Activated T-cell treated with anti-CD3 and anti-CD28 coated beads for 4 hours (primary cell): Measurements from ENCODE around the gene SVOP.

Experiments used
- DNase-seq: peaks from one replicate; pipeline ENCODE4 v3.0.0-alpha.2; 2020

Gene SVOP

GRCh38 chr12:108972358-108972757 lies 48.5 kb downstream of the SVOP start:
- DNase-seq = no peak

DNA sequence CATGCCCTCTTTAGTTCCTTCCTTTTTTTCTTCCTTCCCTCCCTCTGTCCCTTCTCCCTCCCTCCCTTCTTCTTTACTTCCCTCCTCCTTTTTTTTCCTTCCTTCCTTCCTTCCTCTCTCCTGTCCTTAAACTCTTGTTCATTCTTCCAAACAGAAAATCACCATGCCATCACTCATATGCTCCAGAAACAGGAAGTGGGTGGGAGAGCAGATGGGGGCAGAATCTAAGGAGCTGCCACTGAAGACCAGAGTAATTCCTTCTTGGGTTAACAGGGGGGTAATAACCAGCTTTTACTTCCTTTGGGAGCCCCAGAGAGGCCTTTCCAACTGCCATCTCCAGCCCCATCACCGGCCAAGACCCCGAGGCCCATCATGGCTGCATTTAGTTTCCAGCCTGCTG lies 51.2 kb downstream of the SVOP start:
- no peak for DNase-seq

DNA sequence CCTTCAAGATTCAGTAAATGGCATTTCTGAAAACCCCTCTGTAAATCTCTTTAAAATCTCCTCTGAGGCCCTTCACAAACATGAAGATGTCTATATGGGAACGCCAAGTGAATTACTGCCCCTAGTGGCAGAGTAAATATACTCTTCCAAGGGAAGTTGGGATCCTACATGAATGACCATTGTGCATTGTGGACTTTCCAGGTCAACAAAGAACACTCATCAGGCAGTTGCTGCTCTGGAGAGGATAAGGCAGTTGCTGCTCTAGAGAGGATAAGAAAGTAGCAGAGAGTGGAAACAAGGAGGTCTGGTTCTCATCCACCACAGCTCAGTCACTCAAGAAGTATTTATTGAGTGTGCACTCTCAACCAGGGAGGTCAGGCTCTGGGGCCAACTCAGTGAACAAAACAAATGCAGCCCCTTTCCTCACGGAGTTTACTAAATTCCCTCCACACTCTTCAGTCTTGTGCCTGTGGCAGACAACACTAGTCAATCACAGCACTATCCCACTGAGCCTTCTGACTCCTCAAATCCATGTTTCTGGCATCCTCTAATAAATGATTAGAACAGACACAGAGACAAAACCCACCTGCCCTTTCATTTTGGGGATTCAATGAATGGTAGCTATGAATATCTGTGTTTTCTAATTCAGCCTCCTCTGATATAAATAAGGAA lies 52.9 kb downstream of the SVOP start:
- DNase-seq = no peak

DNA sequence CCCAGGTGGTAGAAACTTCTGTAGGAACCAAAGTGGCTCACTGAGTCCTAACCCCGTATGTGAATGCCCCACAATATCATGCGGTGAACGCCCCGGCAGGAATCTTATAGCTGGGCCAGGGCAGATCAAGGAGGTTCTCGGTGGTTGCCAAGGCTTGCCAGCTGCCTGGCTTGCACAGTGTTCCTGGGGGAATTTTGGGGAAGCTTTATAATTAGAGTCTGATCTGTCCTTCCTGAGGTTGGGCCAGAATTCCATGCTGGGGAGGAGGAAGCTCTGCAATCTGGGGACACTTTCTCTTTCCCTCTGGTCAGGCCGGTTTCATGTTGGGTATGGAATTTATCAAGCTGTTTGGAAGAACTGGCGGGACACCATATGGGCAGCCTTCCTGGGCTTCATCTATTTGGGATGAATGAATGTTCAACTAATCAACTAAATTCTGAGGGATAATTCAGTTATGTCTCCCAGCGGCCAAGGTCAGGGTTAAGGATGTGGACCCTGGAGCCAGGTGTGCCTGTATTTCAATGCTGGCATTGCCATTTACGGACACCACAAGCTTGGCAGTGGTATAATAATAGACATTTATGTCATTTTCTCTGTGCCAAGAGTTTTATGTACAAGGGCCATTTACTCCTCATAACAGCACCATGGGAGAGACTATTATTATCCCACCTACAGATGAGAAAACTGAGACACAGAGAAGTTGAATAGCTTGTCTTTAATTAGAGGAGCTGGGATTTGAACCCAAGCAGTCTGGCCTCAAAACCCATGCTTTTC lies 54.3 kb downstream of the SVOP start:
- DNase-seq = no peak

- no peak for DNase-seq
These were observed 55.0 kb downstream of the SVOP start for GRCh38 chr12:108965886-108966285.

- DNase-seq = no peak
These were observed 56.2 kb downstream of the SVOP start for GRCh38 chr12:108964371-108965352.

GRCh38 chr12:108962256-108962655 lies 58.6 kb downstream of the SVOP start:
- DNase-seq = no peak

GRCh38 chr12:108959748-108960655 lies 60.9 kb downstream of the SVOP start:
- DNase-seq = no peak

- DNase-seq = no peak
These were observed 65.5 kb downstream of the SVOP start for GRCh38 chr12:108955225-108955835.

DNA sequence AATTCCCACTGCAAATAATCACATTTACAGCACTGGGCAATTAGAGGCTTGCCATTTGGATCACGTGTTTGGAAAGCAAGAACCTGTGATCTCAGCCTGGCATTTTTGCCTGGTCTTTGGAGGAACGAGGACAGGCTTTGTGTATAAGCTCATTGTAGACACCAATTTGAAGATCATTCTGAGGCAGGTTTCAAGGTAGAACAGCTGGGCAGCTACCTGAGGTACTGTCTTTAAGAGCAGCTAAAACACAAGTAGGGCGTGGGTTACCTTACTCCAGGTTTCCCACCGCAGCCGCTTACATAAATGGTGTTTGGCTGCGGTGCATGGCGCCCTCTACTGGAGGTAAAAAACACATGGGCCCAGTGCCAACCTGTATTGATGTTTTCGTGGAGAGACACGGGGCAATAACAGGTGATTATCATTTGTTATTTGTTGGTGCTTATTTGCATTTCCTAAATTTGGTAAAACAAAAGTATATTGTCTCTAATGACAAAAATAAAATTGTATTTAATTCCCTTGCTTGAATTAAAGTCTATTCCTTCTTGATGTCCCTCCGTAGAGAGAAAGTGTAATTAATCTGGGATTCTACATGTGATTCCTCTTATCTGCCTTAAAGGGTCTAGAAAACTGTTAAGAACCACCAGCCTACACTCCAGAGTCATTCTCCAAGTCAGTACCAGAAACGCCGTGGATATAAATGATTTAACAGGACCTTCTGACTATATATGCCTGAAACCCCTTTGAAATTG lies 69.7 kb downstream of the SVOP start:
- peak; percentile 49 for DNase-seq

- DNase-seq = no peak
These were observed 70.9 kb downstream of the SVOP start for GRCh38 chr12:108949976-108950375.

DNA sequence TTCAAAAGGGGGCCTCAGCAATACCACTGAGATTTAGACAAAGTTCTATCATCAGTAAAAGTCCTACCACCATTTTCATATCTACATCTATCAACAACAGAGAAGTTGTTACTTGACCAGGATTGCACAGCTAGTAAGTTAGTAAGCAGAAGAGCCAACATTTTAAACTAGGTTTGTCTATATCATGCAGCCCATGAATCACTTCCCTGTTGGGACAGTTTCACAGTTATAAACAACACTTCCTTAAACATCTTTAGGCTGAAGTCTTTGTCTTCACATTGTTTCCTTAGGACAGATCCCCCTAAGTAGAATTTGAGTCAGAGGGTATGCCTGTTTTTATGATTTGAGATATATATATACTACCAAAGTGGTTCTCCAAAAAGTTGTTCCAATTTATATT lies 72.5 kb downstream of the SVOP start:
- no peak for DNase-seq

DNA sequence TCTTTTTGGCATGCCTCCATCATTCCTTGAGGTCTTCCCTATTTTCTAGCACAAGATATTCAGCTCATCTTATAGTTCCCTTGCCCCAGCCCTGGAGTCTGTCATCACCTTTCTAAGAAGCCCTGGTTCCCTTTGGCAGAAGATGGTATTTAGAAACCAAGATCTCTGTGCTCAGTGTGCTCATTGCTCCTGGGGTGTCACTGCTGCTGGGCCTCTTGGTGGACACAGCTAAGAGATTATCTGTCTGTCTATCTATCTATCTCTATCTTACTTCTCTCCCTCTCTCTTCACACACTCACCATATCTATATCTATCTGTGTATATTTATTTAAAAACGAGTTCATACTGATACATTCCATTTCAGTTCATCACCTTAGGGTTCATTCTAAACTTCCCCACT lies 73.8 kb downstream of the SVOP start:
- DNase-seq = no peak

- DNase-seq = no peak
These were observed 80.7 kb downstream of the SVOP start for GRCh38 chr12:108940138-108940537.

DNA sequence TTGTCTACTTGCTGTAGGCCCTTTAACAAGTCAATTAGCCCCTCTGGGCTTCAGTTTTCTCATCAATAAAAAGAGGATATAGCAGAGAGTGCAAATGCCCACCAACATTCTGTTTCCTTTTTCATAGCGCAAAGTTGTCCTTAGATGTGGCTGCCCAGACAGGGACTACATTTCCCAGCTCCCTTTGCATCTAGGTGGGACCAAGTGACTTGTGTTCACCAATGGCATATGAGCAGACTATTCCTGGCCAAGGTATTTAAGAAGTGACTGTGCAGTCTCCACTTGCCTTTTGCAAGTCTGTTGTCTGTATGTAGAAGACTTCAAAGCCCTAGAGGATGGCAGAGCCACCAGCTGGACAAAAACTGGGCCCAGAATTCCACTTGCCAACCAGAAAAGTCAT lies 81.3 kb downstream of the SVOP start:
- no peak for DNase-seq

DNA sequence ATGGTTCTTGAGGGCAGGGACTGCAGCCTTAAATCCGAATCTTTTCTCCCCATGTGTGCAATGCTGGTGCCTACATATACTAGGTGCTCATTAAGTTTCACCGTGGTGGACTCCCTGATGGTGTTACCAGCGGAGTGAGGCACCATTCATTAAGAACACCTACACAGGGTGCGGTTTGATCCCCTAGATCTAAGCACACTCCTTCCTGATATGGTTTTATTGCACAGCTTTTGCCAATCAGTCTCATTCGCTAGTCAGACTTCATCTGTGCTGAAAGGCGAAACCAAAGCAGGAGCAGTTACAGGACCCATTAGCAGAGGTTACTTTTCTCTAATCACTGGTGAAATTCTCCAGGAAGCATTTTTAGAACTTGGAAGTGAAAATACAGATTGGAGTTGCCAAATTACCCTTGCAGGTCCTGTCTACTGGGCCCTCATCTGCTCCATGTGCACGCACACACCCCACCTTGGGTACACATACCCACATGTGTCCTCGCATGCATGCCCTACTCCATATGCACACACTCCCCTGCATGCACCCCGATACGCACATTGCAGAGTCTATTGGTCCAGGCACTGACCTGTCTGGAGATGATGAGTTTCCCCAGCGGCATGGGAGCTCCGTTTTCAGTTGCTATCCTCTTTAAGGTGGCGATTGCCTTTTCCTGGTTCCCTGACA lies 82.5 kb downstream of the SVOP start:
- DNase-seq = no peak

- DNase-seq = no peak
These were observed 85.6 kb downstream of the SVOP start for GRCh38 chr12:108935159-108935763.

DNA sequence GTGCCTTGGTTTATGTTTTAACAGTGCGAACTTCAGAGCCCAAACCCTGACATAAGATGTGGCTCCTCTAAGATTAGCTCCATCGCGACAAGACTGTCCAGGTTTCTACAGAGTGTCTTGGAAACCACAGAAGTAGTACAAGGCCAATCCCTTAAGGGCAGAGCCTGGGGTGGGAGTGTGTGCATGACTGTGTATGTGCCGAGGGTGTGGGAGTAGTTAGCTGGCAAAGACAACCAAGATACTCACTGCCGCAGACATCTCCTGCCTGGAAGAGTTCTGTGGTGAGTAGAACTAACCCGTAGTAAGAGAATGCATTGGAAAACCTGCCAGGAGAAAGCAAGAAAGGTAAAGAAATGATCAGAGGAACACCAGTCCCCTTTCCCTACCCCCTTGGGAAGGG lies 86.9 kb downstream of the SVOP start:
- DNase-seq = no peak

DNA sequence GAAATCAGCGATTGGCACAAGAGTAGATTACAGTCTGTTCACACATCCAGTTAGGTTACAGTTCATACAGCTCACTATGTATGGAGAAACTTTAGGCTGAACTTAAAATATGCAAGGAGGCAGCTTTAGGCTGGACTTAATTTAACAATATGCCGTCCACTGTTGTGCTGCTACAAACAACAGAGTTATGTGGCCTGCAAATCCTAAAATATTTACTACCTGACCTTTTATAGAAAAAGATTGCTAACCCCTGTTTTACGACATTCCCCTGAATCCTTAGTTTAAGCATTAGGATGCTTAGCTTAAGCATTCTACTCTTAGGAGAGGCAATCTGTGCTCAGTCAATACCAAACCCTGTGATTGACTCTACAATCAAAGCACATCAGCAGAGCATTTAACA lies 90.1 kb downstream of the SVOP start:
- no peak for DNase-seq

GRCh38 chr12:108930155-108930554 lies 90.7 kb downstream of the SVOP start:
- no peak for DNase-seq
